ENCODE measurements around the gene SSBP2.

- TF ChIP-seq CTCF (IDR thresholded peaks at IDR 0.05; ENCODE audit: control extremely low read depth in 1 of 3, insufficient read depth in 1 of 3, low read depth in 1 of 3, low read length in 3 of 3) = no peak
- no peak for TF ChIP-seq PHF8 (conservative IDR thresholded peaks at IDR 0.05; ENCODE audit: low read depth, low read length)
- TF ChIP-seq EZH2 (IDR thresholded peaks at IDR 0.05; ENCODE audit: low read depth, low read length, severe bottlenecking) = no peak
- no peak for TF ChIP-seq BRCA1 (IDR thresholded peaks at IDR 0.05; ENCODE audit: low read depth, low read length)
- no peak for TF ChIP-seq RAD21 (IDR thresholded peaks at IDR 0.05 in 1 of 2, conservative IDR thresholded peaks at IDR 0.05 in 1 of 2; ENCODE audit: low read depth in 2 of 2, low read length in 2 of 2)
- TF ChIP-seq, protein P1, sequence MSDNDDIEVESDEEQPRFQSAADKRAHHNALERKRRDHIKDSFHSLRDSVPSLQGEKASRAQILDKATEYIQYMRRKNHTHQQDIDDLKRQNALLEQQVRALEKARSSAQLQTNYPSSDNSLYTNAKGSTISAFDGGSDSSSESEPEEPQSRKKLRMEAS (IDR thresholded peaks at IDR 0.05) = no peak
- TF ChIP-seq POLR2A (IDR thresholded peaks at IDR 0.05; ENCODE audit: control extremely low read depth in 1 of 2, low read depth in 2 of 2, low read length in 2 of 2) = no peak
- no peak for TF ChIP-seq CHD2 (IDR thresholded peaks at IDR 0.05; ENCODE audit: low read length)
- TF ChIP-seq SP1 (IDR thresholded peaks at IDR 0.05; ENCODE audit: low read depth, low read length) = no peak
- no peak for TF ChIP-seq ZNF274 (IDR thresholded peaks at IDR 0.05; ENCODE audit: borderline replicate concordance, extremely low read depth, low read length)
- TF ChIP-seq HDAC2 (IDR thresholded peaks at IDR 0.05; ENCODE audit: borderline replicate concordance in 1 of 2, low read depth in 2 of 2, low read length in 2 of 2) = no peak
Observed at GRCh38 chr5:81729276-81729675, 21.6 kb downstream of the SSBP2 start.
